ENCODE data around the gene SLC22A23.
A peak's percentile ranks its signal among the peaks of the same experiment; 100 is the strongest.

Gene SLC22A23

GRCh38 chr6:3228046-3228671, 228.7 kb downstream of the SLC22A23 start (continued):
- TF ChIP-seq ZNF280C (tag by site-specific recombination; IDR thresholded peaks at IDR 0.05) (no peak), KLF16 (tag by site-specific recombination; IDR thresholded peaks at IDR 0.05) (no peak), PATZ1 (tag by site-specific recombination; IDR thresholded peaks at IDR 0.05) (0 out of 2 replicates have a peak, but pooled peaks have one; percentile 87), PRDM4 (tag by site-specific recombination; IDR thresholded peaks at IDR 0.05) (no peak), AEBP2 (tag by site-specific recombination; IDR thresholded peaks at IDR 0.05; ENCODE audit: borderline replicate concordance) (no peak), ZNF112 (tag by site-specific recombination; IDR thresholded peaks at IDR 0.05) (no peak), ZNF48 (tag by site-specific recombination; IDR thresholded peaks at IDR 0.05) (no peak), ZBTB49 (tag by site-specific recombination; IDR thresholded peaks at IDR 0.05; ENCODE audit: low read depth) (no peak), ZNF121 (tag by site-specific recombination; IDR thresholded peaks at IDR 0.05) (no peak), ZNF366 (tag by site-specific recombination; conservative IDR thresholded peaks at IDR 0.05) (0 out of 2 replicates have a peak, but pooled peaks have one; percentile 2), ZNF19 (tag by site-specific recombination; IDR thresholded peaks at IDR 0.05; ENCODE audit: low read depth) (no peak), ELK4 (IDR thresholded peaks at IDR 0.05; ENCODE audit: borderline replicate concordance, low read depth, low read length) (no peak), CTCF (tag by site-specific recombination; IDR thresholded peaks at IDR 0.05) (no peak), ZBTB20 (tag by site-specific recombination; IDR thresholded peaks at IDR 0.05) (no peak), ZBTB11 (tag by site-specific recombination; conservative IDR thresholded peaks at IDR 0.05; ENCODE audit: low read depth) (no peak), ZBTB6 (tag by site-specific recombination; IDR thresholded peaks at IDR 0.05) (no peak; the same call in 1 of the 2 replicates)
